ENCODE results near the gene FBXO41. TPM values are rescaled to one million over a fixed set of nuclear protein-coding genes. Genes with fewer than 3 reads are reported as not detected.
"Not testable (repeated sequence)": the region's sequence is repeated elsewhere in the genome, so short reads cannot be mapped to it uniquely, and the experiment has no call there.

FBXO41 gene
- total RNA-seq, 1 donor from 2014 or later, result 7.0 TPM

DNA sequence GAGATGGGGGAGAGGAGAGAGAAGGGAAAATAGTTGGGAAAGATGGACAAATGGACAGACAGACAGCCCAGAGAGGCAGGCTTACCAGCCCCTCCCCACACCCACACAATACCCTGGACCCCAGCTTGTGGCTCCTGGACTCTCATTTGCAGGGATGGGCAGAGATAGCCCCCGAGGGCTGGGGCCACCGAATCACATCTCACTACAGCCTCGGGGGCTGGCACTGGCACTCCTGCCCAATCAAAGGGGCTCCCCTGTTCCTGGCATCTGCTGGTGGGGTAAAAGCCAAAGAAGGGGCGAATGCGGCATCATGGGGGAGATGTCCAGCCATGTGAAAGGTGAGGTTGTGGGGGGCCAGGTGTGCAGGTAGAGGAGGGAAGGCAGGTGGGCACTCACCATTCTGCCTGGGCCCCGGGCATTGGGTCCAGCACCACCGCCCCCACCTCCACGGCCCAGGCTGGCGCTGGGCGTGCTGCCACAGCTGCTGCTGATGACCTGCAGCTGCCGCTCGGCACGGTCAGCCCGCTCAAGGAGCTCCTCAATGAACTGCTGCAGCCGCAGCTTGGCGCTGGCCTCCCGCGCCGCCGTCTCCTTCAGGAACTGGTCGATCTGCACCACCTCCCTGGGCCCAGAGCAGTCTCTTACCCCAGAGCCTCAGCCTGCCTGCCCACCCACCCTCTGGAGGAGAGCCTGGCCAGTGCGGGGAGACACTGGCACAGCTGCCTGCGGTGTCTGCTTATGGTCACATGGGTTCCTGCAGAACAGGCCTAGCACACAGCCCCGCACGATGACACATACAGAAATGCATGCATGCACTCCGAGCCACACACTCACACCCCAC lies 18.0 kb downstream of the FBXO41 start:
- H3K4me3 ChIP-seq (ENCODE audit: low read depth, low read length), result no peak overlapping the region
- peaks cover 6% of the 10 kb centered on the region for H3K27me3 ChIP-seq (ENCODE audit: control insufficient read depth, insufficient read depth, low read length)
- H3K36me3 ChIP-seq (ENCODE audit: control insufficient read depth, insufficient read depth, low read length), result no peaks in the 10 kb centered on the region
- DNase-seq (ENCODE audit: low read depth), result no peak
- TF ChIP-seq, protein P1, sequence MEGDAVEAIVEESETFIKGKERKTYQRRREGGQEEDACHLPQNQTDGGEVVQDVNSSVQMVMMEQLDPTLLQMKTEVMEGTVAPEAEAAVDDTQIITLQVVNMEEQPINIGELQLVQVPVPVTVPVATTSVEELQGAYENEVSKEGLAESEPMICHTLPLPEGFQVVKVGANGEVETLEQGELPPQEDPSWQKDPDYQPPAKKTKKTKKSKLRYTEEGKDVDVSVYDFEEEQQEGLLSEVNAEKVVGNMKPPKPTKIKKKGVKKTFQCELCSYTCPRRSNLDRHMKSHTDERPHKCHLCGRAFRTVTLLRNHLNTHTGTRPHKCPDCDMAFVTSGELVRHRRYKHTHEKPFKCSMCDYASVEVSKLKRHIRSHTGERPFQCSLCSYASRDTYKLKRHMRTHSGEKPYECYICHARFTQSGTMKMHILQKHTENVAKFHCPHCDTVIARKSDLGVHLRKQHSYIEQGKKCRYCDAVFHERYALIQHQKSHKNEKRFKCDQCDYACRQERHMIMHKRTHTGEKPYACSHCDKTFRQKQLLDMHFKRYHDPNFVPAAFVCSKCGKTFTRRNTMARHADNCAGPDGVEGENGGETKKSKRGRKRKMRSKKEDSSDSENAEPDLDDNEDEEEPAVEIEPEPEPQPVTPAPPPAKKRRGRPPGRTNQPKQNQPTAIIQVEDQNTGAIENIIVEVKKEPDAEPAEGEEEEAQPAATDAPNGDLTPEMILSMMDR (IDR thresholded peaks at IDR 0.05; ENCODE audit: insufficient read depth, low read length, poor library complexity, severe bottlenecking), result no peak

DNA sequence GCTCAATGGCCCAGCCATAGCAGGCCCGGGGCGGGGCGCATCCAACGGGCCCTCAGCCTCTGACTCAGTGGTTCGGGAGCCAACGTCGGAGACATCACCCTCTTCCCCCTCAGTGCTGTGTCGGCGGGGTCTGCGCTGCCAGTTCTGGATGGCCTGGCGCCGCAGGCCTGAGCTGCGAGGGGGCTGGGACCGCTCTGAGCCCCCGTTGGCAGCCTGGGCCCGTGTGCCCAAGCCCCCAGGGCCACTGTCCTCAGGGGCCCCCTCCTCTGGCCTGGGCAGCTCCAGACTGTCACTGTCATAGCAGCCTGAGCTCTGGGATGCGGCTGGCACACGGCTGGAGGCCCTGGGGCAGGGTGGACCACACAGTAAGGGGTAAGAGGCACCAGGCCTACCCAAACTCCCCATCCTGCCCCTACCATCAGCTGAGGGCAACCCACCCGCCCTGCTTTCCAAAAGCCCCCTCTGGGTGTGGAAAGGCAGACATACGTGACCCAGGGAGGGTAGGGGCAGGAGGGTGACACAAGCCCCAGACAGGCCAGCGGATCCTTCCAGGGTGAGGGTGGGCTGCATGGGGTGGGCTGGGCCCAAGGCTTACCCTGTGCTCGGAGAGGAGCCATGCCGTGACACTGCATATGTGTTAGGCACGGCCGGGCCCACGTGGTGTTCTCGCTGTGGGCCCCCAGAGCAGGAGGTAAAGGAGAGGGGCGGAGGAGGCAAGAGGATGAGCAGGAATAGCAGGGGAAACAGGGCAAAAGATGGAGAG lies 18.8 kb downstream of the FBXO41 start:
- Histone ChIP-seq H3K4me3 (ENCODE audit: low read depth, low read length) (no peak overlapping the region), H3K36me3 (ENCODE audit: control insufficient read depth, insufficient read depth, low read length) (no peaks in the 10 kb centered on the region), H3K27me3 (ENCODE audit: control insufficient read depth, insufficient read depth, low read length) (peaks cover 6% of the 10 kb centered on the region)
- no peak for DNase-seq (ENCODE audit: low read depth)
- TF ChIP-seq, protein P1 (IDR thresholded peaks at IDR 0.05; ENCODE audit: insufficient read depth, low read length, poor library complexity, severe bottlenecking), result no peak

DNA sequence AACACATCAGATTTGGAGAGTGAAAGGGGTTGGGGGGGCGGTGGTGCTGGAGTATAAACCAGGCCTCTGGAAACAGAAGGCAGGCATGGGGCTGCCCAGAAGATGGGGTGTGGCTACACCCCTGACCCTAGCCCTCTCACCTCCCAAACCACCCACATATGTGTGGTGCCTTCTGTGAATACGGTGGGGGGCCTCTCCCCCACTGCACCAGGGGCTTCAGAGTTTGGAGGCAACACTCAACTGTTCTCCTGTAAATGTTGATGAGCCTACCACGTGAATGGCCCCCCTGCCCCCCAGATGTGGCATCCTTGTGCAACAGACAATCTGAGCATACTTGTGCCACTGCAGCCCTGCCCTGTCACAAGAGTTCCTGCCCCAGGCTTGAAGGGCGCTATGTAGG lies 19.5 kb downstream of the FBXO41 start:
- Histone ChIP-seq H3K4me3 (ENCODE audit: low read depth, low read length) (no peak overlapping the region), H3K36me3 (ENCODE audit: control insufficient read depth, insufficient read depth, low read length) (no peaks in the 10 kb centered on the region), H3K27me3 (ENCODE audit: control insufficient read depth, insufficient read depth, low read length) (peaks cover 6% of the 10 kb centered on the region)
- TF ChIP-seq, protein P1 (IDR thresholded peaks at IDR 0.05; ENCODE audit: insufficient read depth, low read length, poor library complexity, severe bottlenecking), result no peak
- DNase-seq (ENCODE audit: low read depth), result no peak

DNA sequence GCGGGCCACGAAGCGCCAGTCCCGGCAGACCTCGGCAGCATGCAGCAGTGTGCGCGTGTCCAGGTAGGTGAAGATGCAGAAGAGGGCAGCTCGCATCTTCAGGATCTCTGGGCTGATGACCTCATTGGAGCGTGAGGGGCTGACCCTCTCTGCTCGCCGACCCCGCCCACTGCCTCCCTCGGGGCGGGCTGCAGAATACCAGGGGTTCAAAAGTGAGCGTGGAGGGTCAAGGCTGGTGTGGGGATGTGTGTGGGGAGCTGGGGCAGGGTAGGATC lies 20.0 kb downstream of the FBXO41 start:
- H3K4me3 ChIP-seq (ENCODE audit: low read depth, low read length), result no peak overlapping the region
- no peaks in the 10 kb centered on the region for H3K36me3 ChIP-seq (ENCODE audit: control insufficient read depth, insufficient read depth, low read length)
- H3K27me3 ChIP-seq (ENCODE audit: control insufficient read depth, insufficient read depth, low read length), result peaks cover 6% of the 10 kb centered on the region
- TF ChIP-seq, protein P1 (IDR thresholded peaks at IDR 0.05; ENCODE audit: insufficient read depth, low read length, poor library complexity, severe bottlenecking), result no peak
- DNase-seq (ENCODE audit: low read depth), result no peak

DNA sequence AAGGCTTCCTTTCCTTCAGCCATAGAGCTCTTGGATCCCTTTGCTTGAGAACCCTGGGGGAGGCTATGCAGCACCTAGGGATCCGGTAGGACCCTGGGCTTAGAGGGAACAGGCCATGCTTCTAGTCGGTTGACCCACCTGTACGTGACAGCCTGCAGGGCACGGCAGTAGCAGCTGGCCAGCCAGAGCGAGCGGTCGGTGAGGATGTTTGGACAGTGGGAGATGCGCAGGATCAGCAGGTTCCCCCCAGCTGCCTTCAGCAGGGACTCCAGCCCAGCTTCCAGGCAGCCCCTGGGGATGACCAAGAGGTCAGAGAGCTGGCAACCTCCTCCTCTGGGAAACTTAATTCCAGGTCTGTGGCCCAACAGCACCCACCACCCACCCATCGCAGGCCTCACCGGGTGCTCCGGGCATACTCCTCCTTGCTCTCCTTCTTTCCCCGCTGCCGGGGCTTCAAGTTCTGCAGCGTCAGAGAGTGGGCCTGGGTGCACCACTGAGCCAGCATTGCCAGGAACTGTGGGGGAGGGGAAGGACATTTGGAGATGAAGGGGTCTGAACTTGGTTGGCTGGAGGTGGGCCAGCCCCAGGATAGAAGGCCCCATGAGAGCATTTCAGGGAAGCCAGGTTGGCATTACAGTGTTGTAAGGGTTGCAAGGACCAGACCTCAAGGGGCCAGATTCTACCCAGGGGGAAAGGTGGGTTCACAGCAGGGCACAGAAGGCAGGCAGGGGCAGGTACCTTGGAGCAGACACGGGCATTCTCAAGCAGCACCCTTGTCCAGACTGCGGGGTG lies 20.5 kb downstream of the FBXO41 start:
- Histone ChIP-seq H3K27me3 (ENCODE audit: control insufficient read depth, insufficient read depth, low read length) (peaks cover 5% of the 10 kb centered on the region), H3K4me3 (ENCODE audit: low read depth, low read length) (no peak overlapping the region), H3K36me3 (ENCODE audit: control insufficient read depth, insufficient read depth, low read length) (no peaks in the 10 kb centered on the region)
- TF ChIP-seq, protein P1 (IDR thresholded peaks at IDR 0.05; ENCODE audit: insufficient read depth, low read length, poor library complexity, severe bottlenecking), result no peak
- DNase-seq (ENCODE audit: low read depth), result no peak

DNA sequence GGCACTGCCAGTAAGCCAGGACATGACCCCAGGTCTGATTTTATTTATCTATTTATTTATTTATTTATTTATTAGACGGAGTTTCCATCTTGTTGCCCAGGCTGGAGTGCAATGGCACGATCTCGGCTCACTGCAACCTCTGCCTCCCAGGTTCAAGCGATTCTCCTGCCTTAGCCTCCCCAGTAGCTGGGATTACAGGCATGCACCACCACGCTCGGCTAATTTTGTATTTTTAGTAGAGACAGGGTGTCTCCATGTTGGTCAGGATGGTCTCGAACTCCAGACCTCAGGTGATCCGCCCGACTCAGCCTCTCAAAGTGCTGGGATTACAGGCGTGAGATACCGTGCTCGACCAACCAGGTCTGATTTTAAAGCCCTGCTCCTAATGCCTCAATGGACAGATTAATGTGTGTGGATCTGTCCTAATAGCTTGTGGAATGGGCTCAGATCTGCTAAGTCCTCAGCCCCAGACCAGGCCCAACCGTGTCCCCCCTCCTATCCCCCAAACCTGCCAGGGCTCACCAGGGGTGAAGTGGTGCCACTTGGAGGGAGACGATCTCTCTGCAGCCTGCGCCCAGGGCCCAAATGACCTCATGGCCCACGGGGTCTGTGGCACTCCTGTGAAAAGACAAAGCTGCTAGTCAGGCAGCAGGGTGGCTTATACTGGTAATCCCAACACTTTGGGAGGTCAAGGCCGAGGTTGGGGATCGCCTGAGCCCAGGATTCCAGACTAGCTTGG lies 21.4 kb downstream of the FBXO41 start:
- not testable (repeated sequence) for H3K4me3 ChIP-seq (ENCODE audit: low read depth, low read length); H3K36me3 ChIP-seq (ENCODE audit: control insufficient read depth, insufficient read depth, low read length); DNase-seq (ENCODE audit: low read depth); H3K27me3 ChIP-seq (ENCODE audit: control insufficient read depth, insufficient read depth, low read length)

Measured in kidney epithelial cell (primary cell).